ENCODE data around the gene BCL7C. TPM values are rescaled to one million over a fixed set of nuclear protein-coding genes. Genes with fewer than 3 reads are reported as not detected.
A peak's percentile ranks its signal among the peaks of the same experiment; 100 is the strongest.
"Not testable (repeated sequence)": the region's sequence is repeated elsewhere in the genome, so short reads cannot be mapped to it uniquely, and the experiment has no call there.

BCL7C gene
- polyA plus RNA-seq, 4 donors, result 35.3 to 51.7 (median 43.7) TPM

- peak in 3 of 4 donors; percentile 73 to 81 (median 74) for DNase-seq (ENCODE audit: low read depth in 4 of 4, low spot score in 3 of 4)
Observed at GRCh38 chr16:30896261-30896888, 2.5 kb upstream of the BCL7C start, which contains the start of gene CTF1. CTF1 (plus strand) TSS chr16:30896614; CDS start chr16:30896644, 30 bp downstream.

- no peak for DNase-seq (ENCODE audit: low read depth in 4 of 4, low spot score in 3 of 4)
Observed at GRCh38 chr16:30895627-30896260, 1.9 kb upstream of the BCL7C start.

- DNase-seq (ENCODE audit: low read depth in 4 of 4, low spot score in 3 of 4), result no peak
Observed at GRCh38 chr16:30894540-30895368, 877 bp upstream of the BCL7C start.

- no peak for DNase-seq (ENCODE audit: low read depth in 4 of 4, low spot score in 3 of 4)
Observed at GRCh38 chr16:30893417-30893743, 497 bp downstream of the BCL7C start.

GRCh38 chr16:30892670-30893416 is 1.0 kb downstream of the BCL7C start:
- DNase-seq (ENCODE audit: low read depth in 4 of 4, low spot score in 3 of 4), result no peak

- DNase-seq (ENCODE audit: low read depth in 4 of 4, low spot score in 3 of 4), result not testable (repeated sequence)
Observed at GRCh38 chr16:30891043-30891823, 2.6 kb downstream of the BCL7C start.

GRCh38 chr16:30889721-30890120 is 4.2 kb downstream of the BCL7C start:
- no peak for DNase-seq (ENCODE audit: low read depth in 4 of 4, low spot score in 3 of 4)

- no peak for DNase-seq (ENCODE audit: low read depth in 4 of 4, low spot score in 3 of 4)
Observed at GRCh38 chr16:30888856-30889499, 4.9 kb downstream of the BCL7C start.

- no peak for DNase-seq (ENCODE audit: low read depth in 4 of 4, low spot score in 3 of 4)
Observed at GRCh38 chr16:30887927-30888326, 6.0 kb downstream of the BCL7C start.

- no peak for DNase-seq (ENCODE audit: low read depth in 4 of 4, low spot score in 3 of 4)
Observed at GRCh38 chr16:30886145-30886544, 7.7 kb downstream of the BCL7C start.

GRCh38 chr16:30885196-30885595 is 8.7 kb downstream of the BCL7C start:
- DNase-seq (ENCODE audit: low read depth in 4 of 4, low spot score in 3 of 4), result no peak

GRCh38 chr16:30884760-30885159 is 9.1 kb downstream of the BCL7C start:
- no peak for DNase-seq (ENCODE audit: low read depth in 4 of 4, low spot score in 3 of 4)

GRCh38 chr16:30882429-30883310 is 11.2 kb downstream of the BCL7C start:
- DNase-seq (ENCODE audit: low read depth in 4 of 4, low spot score in 3 of 4), result no peak

- DNase-seq (ENCODE audit: low read depth in 4 of 4, low spot score in 3 of 4), result no peak
Observed at GRCh38 chr16:30876867-30877266, 17.0 kb downstream of the BCL7C start.

GRCh38 chr16:30875871-30876801 is 17.7 kb downstream of the BCL7C start:
- DNase-seq (ENCODE audit: low read depth in 4 of 4, low spot score in 3 of 4), result no peak

- DNase-seq (ENCODE audit: low read depth in 4 of 4, low spot score in 3 of 4), result peak; percentile 81 to 86 (median 85)
Observed at GRCh38 chr16:30874821-30875717, 18.8 kb downstream of the BCL7C start.
